ENCODE measurements around the gene HGS.
A peak's percentile ranks its signal among the peaks of the same experiment; 100 is the strongest.

HGS gene

GRCh38 chr17:81684442-81684911 is 666 bp downstream of the HGS start:
- no peak for DNase-seq (ENCODE audit: low read depth)

GRCh38 chr17:81685108-81685507 is 1.3 kb downstream of the HGS start:
- no peak for DNase-seq (ENCODE audit: low read depth)

GRCh38 chr17:81686614-81687013 is 2.8 kb downstream of the HGS start:
- no peak for DNase-seq (ENCODE audit: low read depth)

GRCh38 chr17:81687770-81688541 is 4.1 kb downstream of the HGS start:
- DNase-seq (ENCODE audit: low read depth) = no peak

- DNase-seq (ENCODE audit: low read depth) = no peak
These were observed 4.8 kb downstream of the HGS start for GRCh38 chr17:81688616-81689015.

- DNase-seq (ENCODE audit: low read depth) = no peak
These were observed 6.3 kb downstream of the HGS start for GRCh38 chr17:81690066-81690465.

GRCh38 chr17:81690549-81690948 is 6.7 kb downstream of the HGS start:
- DNase-seq (ENCODE audit: low read depth) = no peak

- DNase-seq (ENCODE audit: low read depth) = no peak
These were observed 7.4 kb downstream of the HGS start for GRCh38 chr17:81691196-81691595.

GRCh38 chr17:81691608-81692007 is 7.8 kb downstream of the HGS start:
- DNase-seq (ENCODE audit: low read depth) = no peak

- no peak for DNase-seq (ENCODE audit: low read depth)
These were observed 9.8 kb downstream of the HGS start for GRCh38 chr17:81693509-81694210.

- no peak for DNase-seq (ENCODE audit: low read depth)
These were observed 11.0 kb downstream of the HGS start for GRCh38 chr17:81694810-81695209.

GRCh38 chr17:81695211-81695610 is 11.4 kb downstream of the HGS start:
- no peak for DNase-seq (ENCODE audit: low read depth)

GRCh38 chr17:81695801-81696200 is 12.0 kb downstream of the HGS start:
- DNase-seq (ENCODE audit: low read depth) = no peak

- DNase-seq (ENCODE audit: low read depth) = no peak
These were observed 12.6 kb downstream of the HGS start for GRCh38 chr17:81696218-81696941.

- DNase-seq (ENCODE audit: low read depth) = no peak
These were observed 13.6 kb downstream of the HGS start for GRCh38 chr17:81697261-81698044.

GRCh38 chr17:81700353-81701287 is 16.8 kb downstream of the HGS start:
- DNase-seq (ENCODE audit: low read depth) = no peak

GRCh38 chr17:81701288-81702071 is 17.7 kb downstream of the HGS start:
- DNase-seq (ENCODE audit: low read depth) = no peak

- DNase-seq (ENCODE audit: low read depth) = peak; percentile 83
These were observed 19.3 kb downstream of the HGS start, which contains the start of gene MRPL12 for GRCh38 chr17:81702934-81703746. Gene MRPL12 (plus strand): TSS chr17:81703367. CDS start chr17:81703502, 135 bp downstream.
